ENCODE results near the gene EIF4G3.

DNA sequence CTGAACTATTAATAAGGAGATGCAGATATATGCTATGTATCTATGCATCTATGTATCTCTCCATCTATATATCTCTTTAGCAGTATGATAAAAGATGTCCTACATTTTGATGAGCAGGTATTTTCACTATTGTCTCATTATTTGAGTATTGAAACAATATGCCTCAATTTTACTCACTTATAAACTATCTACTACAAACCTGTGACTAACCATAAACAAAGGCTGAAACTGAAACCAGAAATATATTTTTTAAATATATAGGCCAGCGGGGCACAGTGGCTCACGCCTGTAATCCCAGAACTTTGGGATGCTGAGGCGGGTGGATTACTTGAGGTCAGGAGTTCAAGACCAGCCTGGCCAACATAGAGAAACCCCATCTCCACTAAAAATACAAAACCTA is 22.0 kb downstream of the EIF4G3 start:
- no peak for TF ChIP-seq EZH2 (IDR thresholded peaks at IDR 0.05; ENCODE audit: borderline replicate concordance, low read length)
- TF ChIP-seq, protein P1, sequence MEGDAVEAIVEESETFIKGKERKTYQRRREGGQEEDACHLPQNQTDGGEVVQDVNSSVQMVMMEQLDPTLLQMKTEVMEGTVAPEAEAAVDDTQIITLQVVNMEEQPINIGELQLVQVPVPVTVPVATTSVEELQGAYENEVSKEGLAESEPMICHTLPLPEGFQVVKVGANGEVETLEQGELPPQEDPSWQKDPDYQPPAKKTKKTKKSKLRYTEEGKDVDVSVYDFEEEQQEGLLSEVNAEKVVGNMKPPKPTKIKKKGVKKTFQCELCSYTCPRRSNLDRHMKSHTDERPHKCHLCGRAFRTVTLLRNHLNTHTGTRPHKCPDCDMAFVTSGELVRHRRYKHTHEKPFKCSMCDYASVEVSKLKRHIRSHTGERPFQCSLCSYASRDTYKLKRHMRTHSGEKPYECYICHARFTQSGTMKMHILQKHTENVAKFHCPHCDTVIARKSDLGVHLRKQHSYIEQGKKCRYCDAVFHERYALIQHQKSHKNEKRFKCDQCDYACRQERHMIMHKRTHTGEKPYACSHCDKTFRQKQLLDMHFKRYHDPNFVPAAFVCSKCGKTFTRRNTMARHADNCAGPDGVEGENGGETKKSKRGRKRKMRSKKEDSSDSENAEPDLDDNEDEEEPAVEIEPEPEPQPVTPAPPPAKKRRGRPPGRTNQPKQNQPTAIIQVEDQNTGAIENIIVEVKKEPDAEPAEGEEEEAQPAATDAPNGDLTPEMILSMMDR (IDR thresholded peaks at IDR 0.05; ENCODE audit: low read length) = no peak

Measured in OCI-LY1 (cell line).